Activated CD4-positive, alpha-beta memory T cell treated with anti-CD3 and anti-CD28 coated beads for 36 hours (primary cell): ENCODE measurements around the gene KDM2A. TPM values are rescaled to one million over a fixed set of nuclear protein-coding genes. Genes with fewer than 3 reads are reported as not detected.

ENCODE experiments used
- total RNA-seq, 2 experiments: library from RNA; stranded (reverse); gene quantifications; one replicate each; pipeline ENCODE4 v1.2.3, GENCODE V29; 2021

KDM2A gene
- total RNA-seq, 2 experiments from 2014 or later: 65.1 to 69.6 TPM

Other genes with a start within 250 kb of the KDM2A start
- gene PC, start 160.9 kb upstream of the KDM2A start, total RNA-seq: 10 to 100 TPM; 13.1 to 15.3 TPM
- not detected for gene C11orf86, start 144.0 kb upstream of the KDM2A start, total RNA-seq
- gene SYT12, start 96.1 kb upstream of the KDM2A start, total RNA-seq: not detected
- gene RHOD, start 62.4 kb upstream of the KDM2A start, total RNA-seq: under 1 TPM; 0.57 to 0.87 TPM
- gene GRK2, start 147.2 kb downstream of the KDM2A start, total RNA-seq: 100 to 1,000 TPM; 273 to 279 TPM
- 10 to 100 TPM; 85.9 to 89.4 TPM for gene ANKRD13D, start 170.0 kb downstream of the KDM2A start, total RNA-seq
- 10 to 100 TPM; 14.9 to 19.4 TPM for gene SSH3, start 184.3 kb downstream of the KDM2A start, total RNA-seq
- gene POLD4, start 234.3 kb downstream of the KDM2A start, total RNA-seq: 10 to 100 TPM; 62.0 to 67.4 TPM